HEK293T (cell line): ENCODE results near the gene ZSWIM9.

ENCODE experiments used
- ARNT ChIP-seq: fragments of 450-650 bp; IDR thresholded peaks from 2 replicates; pipeline ENCODE4 v1.6.1; 2017; ENCODE audit warnings: mild to moderate bottlenecking
- BHLHE40 ChIP-seq: fragments of 450-650 bp; IDR thresholded peaks from 2 replicates; pipeline ENCODE4 v1.6.1; 2016; ENCODE audit warnings: mild to moderate bottlenecking, moderate library complexity, borderline replicate concordance
- CTBP1 ChIP-seq: fragments of 450-650 bp; IDR thresholded peaks from 2 replicates; pipeline ENCODE4 v1.6.1; 2016; ENCODE audit warnings: borderline replicate concordance
- FOXK2 ChIP-seq: fragments of 450-650 bp; IDR thresholded peaks from 2 replicates; pipeline ENCODE4 v1.6.1; 2016; ENCODE audit warnings: mild to moderate bottlenecking
- FOXM1 ChIP-seq: fragments of 450-650 bp; IDR thresholded peaks from 2 replicates; pipeline ENCODE4 v1.6.1; 2017; ENCODE audit warnings: mild to moderate bottlenecking, borderline replicate concordance
- LEF1 ChIP-seq: fragments of 450-650 bp; IDR thresholded peaks from 2 replicates; pipeline ENCODE4 v1.6.1; 2017; ENCODE audit warnings: mild to moderate bottlenecking, borderline replicate concordance
- NFRKB ChIP-seq: fragments of 450-650 bp; IDR thresholded peaks from 2 replicates; pipeline ENCODE4 v1.6.1; 2016; ENCODE audit warnings: mild to moderate bottlenecking, moderate library complexity
- SP1 ChIP-seq: fragments of 450-650 bp; IDR thresholded peaks from 2 replicates; pipeline ENCODE4 v1.6.1; 2017
- TARDBP ChIP-seq: fragments of 450-650 bp; IDR thresholded peaks from 2 replicates; pipeline ENCODE4 v1.6.1; 2016
- ZNF384 ChIP-seq: fragments of 450-650 bp; IDR thresholded peaks from 2 replicates; pipeline ENCODE4 v1.6.1; 2016

DNA sequence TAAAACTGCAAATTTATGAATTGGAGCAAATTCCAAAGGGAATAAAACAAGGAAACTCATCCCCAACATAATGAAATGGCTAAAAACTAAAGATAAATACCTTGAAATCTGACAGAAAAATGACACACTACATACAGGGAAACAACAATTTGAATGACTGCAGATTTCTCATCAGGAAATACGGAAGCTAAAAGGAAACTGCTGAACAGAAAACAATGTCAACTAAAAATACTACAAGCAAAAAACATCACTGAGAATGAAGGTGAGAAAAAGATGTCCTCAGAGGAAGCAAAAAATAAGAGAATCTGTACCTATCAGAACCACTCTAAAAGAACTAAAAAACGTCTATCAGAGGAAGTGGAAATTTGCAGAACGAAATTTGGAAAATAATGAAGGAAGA lies 39.5 kb downstream of the ZSWIM9 start:
- TF ChIP-seq CTBP1: no peak
- no peak for TF ChIP-seq TARDBP
- TF ChIP-seq BHLHE40: no peak
- no peak for TF ChIP-seq ZNF384
- no peak for TF ChIP-seq SP1
- TF ChIP-seq NFRKB: no peak
- TF ChIP-seq ARNT: no peak
- TF ChIP-seq FOXM1: no peak
- TF ChIP-seq LEF1: no peak
- TF ChIP-seq FOXK2: no peak
